HCT116 (cell line): ENCODE data around the gene C10orf62. TPM values are rescaled to one million over a fixed set of nuclear protein-coding genes. Genes with fewer than 3 reads are reported as not detected.
A peak's percentile ranks its signal among the peaks of the same experiment; 100 is the strongest.

ENCODE experiments used
- ATAC-seq: fragments of 200-7000 bp; cut with Tn5 transposase; 2 replicates; pipeline ENCODE4 v1.9.1; 2020; ENCODE audit warnings: mild to moderate bottlenecking, moderate library complexity
- BruUV-seq: library from RNA; stranded (reverse); fragments of 400-500 nt; replicated peaks from 2 replicates; lab custom pipeline; 2021; lab: Mats Ljungman, UMichigan
- CTCF ChIA-PET: fragments of 300-600 bp; sonication (Branson Sonifier 250); formaldehyde crosslinking; loops from one replicate; lab custom pipeline; 2021; ENCODE audit warnings: antibody characterized with exemption; lab: Charles Lee
- POLR2A ChIA-PET: fragments of 300-600, 350-600 bp; sonication (Branson Sonifier 250); formaldehyde crosslinking; loops from one replicate; lab custom pipeline; 2021; ENCODE audit warnings: antibody characterized with exemption; lab: Charles Lee
- RAD21 ChIA-PET, 2 experiments: fragments of 300-600 bp; sonication (Branson Sonifier 250); formaldehyde crosslinking; loops; one replicate each; lab custom pipeline; 2023; ENCODE audit warnings: low total read pairs in 2 of 2; ENCODE audit not compliant: uncharacterized antibody in 2 of 2, unreplicated experiment in 2 of 2, low non-redundant PET in 1 of 2; lab: Charles Lee
- DNase-seq: peaks from one replicate; pipeline ENCODE4 v3.0.0-alpha.2; 2010; ENCODE audit warnings: low read depth, low spot score
- H2AFZ ChIP-seq: fragments of 200-600 bp; shearing (Covaris generic), sonication (generic); 2 replicates; pipeline ENCODE4 v1.6.1; 2017; ENCODE audit warnings: low read depth, mixed run types, mixed read lengths, antibody characterized with exemption, low read length; ENCODE audit not compliant: poor library complexity, severe bottlenecking
- H3K27ac ChIP-seq: 2 replicates; pipeline ENCODE4 v1.5.1; 2012; ENCODE audit warnings: low read depth, low read length
- H3K27me3 ChIP-seq: fragments of 200-600 bp; sonication (generic); 2 replicates; pipeline ENCODE4 v1.6.1; 2016; ENCODE audit warnings: mixed run types, low read length, mixed read lengths; ENCODE audit not compliant: insufficient read depth
- H3K36me3 ChIP-seq, 2 experiments: fragments of 200-500 bp in 1 of 2; fragments of 200-600 bp in 1 of 2; sonication (Bioruptor generic) in 1 of 2; sonication (generic) in 1 of 2; 2 replicates each; pipeline versions ENCODE4 v1.5.1 to v1.6.1; 2014 to 2016; ENCODE audit warnings: low read length in 2 of 2, inconsistent platforms in 1 of 2, mixed read lengths in 1 of 2, mixed run types in 1 of 2; ENCODE audit not compliant: insufficient read depth in 2 of 2, control insufficient read depth in 1 of 2
- H3K4me1 ChIP-seq, 2 experiments: fragments of 200-600 bp in 1 of 2; sonication (generic) in 1 of 2; 2 replicates each; pipeline versions ENCODE4 v1.5.1 to v1.6.1; 2012 to 2017; ENCODE audit warnings: low read length in 2 of 2, inconsistent platforms in 1 of 2, mild to moderate bottlenecking in 1 of 2, mixed read lengths in 1 of 2, mixed run types in 1 of 2, moderate library complexity in 1 of 2; ENCODE audit not compliant: insufficient read depth in 2 of 2, control insufficient read depth in 1 of 2
- H3K4me2 ChIP-seq: fragments of 200-600 bp; sonication (generic); 2 replicates; pipeline ENCODE4 v1.6.1; 2017; ENCODE audit warnings: mixed run types, low read length, mixed read lengths
- H3K4me3 ChIP-seq, 2 experiments: fragments of 200-600 bp in 1 of 2; sonication (generic) in 1 of 2; replicated peaks in 1 of 2; 2 replicates each; pipeline ENCODE4 v1.5.1; 2011 to 2016; ENCODE audit warnings: low read length in 2 of 2, control low read depth in 1 of 2, low read depth in 1 of 2, mild to moderate bottlenecking in 1 of 2, mixed read lengths in 1 of 2, mixed run types in 1 of 2
- H3K79me2 ChIP-seq: fragments of 200-600 bp; sonication (generic); 2 replicates; pipeline ENCODE4 v1.6.1; 2017; ENCODE audit warnings: mild to moderate bottlenecking, mixed run types, low read length, moderate library complexity, mixed read lengths; ENCODE audit not compliant: insufficient read depth
- H3K9ac ChIP-seq: fragments of 200-600 bp; sonication (generic); 2 replicates; pipeline ENCODE4 v1.6.1; 2016; ENCODE audit warnings: low read length, mixed read lengths
- H3K9me2 ChIP-seq: fragments of 200-600 bp; sonication (generic), shearing (Covaris generic); 2 replicates; pipeline ENCODE4 v1.6.1; 2017; ENCODE audit warnings: mixed run types, mild to moderate bottlenecking, moderate library complexity; ENCODE audit not compliant: insufficient read depth
- H3K9me3 ChIP-seq, 2 experiments: fragments of 200-500 bp in 1 of 2; fragments of 200-600 bp in 1 of 2; sonication (Bioruptor generic) in 1 of 2; sonication (generic) in 1 of 2; 2 replicates each; pipeline ENCODE4 v1.6.1; 2014 to 2017; ENCODE audit warnings: low read length in 2 of 2, mixed read lengths in 2 of 2, inconsistent platforms in 1 of 2, low read depth in 1 of 2, mild to moderate bottlenecking in 1 of 2, mixed run types in 1 of 2, moderate library complexity in 1 of 2; ENCODE audit not compliant: control insufficient read depth in 1 of 2, insufficient read depth in 1 of 2
- H4K20me1 ChIP-seq: fragments of 200-600 bp; sonication (generic), shearing (Covaris generic); 2 replicates; pipeline ENCODE4 v1.6.1; 2017; ENCODE audit warnings: mixed run types, mild to moderate bottlenecking, moderate library complexity; ENCODE audit not compliant: insufficient read depth
- CBX3 ChIP-seq: IDR thresholded peaks from 2 replicates; pipeline ENCODE4 v1.6.1; 2012; ENCODE audit warnings: low read depth
- CEBPB ChIP-seq: IDR thresholded peaks from 2 replicates; pipeline ENCODE4 v1.6.1; 2012; ENCODE audit warnings: low read depth
- FOSL1 ChIP-seq: IDR thresholded peaks from 2 replicates; pipeline ENCODE4 v1.6.1; 2012; ENCODE audit warnings: low read depth
- JUND ChIP-seq: IDR thresholded peaks from 2 replicates; pipeline ENCODE4 v1.6.1; 2012
- POLR2A ChIP-seq: IDR thresholded peaks from 2 replicates; pipeline ENCODE4 v1.7.0; 2011; ENCODE audit warnings: borderline replicate concordance; ENCODE audit not compliant: insufficient read depth, insufficient read length; ENCODE audit errors: extremely low read depth
- POLR2AphosphoS5 ChIP-seq: IDR thresholded peaks from 2 replicates; pipeline ENCODE4 v1.6.1; 2011; ENCODE audit warnings: mild to moderate bottlenecking, low read depth, low read length, moderate library complexity
- RAD21 ChIP-seq: IDR thresholded peaks from 2 replicates; pipeline ENCODE4 v1.6.1; 2012; ENCODE audit warnings: low read depth, mild to moderate bottlenecking
- SIN3A ChIP-seq: IDR thresholded peaks from 2 replicates; pipeline ENCODE4 v1.6.1; 2012; ENCODE audit warnings: low read depth
- SP1 ChIP-seq: IDR thresholded peaks from 2 replicates; pipeline ENCODE4 v1.6.1; 2012; ENCODE audit warnings: low read depth
- SRF ChIP-seq: IDR thresholded peaks from 2 replicates; pipeline ENCODE4 v1.6.1; 2012; ENCODE audit warnings: low read depth
- intact Hi-C: fragments of 100-400 bp; cut with micrococcal nuclease; formaldehyde crosslinking; loops from 2 replicates; pipeline ENCODE4 v1.10.0; 2022
- total RNA-seq: library from RNA; stranded (reverse); gene quantifications from one replicate; pipeline ENCODE4 v1.2.1, GENCODE V29; 2021; ENCODE audit not compliant: unreplicated experiment
- TF ChIP-seq, protein P1 (sequence below): IDR thresholded peaks from 2 replicates; pipeline ENCODE4 v1.6.1; 2012
- TF ChIP-seq, protein P2 (sequence below): IDR thresholded peaks from 2 replicates; pipeline ENCODE4 v1.6.1; 2012
- TF ChIP-seq, protein P3 (sequence below), 3 experiments: fragments of 200-600 bp in 1 of 3; sonication (generic) in 1 of 3; IDR thresholded peaks in 2 of 3; conservative IDR thresholded peaks in 1 of 3; 2 replicates each; pipeline ENCODE4 v1.5.1; 2012 to 2017; ENCODE audit warnings: low read depth in 2 of 3, low read length in 2 of 3, antibody characterized with exemption in 1 of 3, borderline replicate concordance in 1 of 3, control low read depth in 1 of 3, mild to moderate bottlenecking in 1 of 3, mixed read lengths in 1 of 3, mixed run types in 1 of 3, moderate library complexity in 1 of 3; ENCODE audit not compliant: insufficient read depth in 1 of 3

Gene C10orf62
- total RNA-seq, 1 experiment from 2014 or later: 0.32 TPM

DNA sequence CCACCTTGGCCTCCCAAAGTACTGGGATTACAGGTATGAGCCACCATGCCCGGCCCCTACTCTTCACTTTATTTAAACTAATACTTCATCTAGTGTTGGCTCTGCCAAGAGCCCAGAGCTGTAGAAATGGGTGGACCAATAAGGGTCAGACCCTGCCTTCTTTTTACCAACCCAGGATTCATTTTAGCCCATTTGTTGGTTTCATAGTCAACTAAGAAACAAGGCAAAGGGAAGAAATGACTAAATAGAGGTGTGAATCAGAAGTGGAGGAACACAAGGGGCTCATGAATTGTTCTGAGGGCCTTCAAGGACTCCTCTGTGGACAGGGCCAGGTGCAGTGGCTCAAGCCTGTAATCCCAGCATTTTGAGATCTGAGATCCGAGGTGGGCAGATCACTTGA, 15.8 kb upstream of the C10orf62 start:
- ATAC-seq: no peak
- no peak overlapping the region for H2AFZ ChIP-seq
- ChIA-PET CTCF (interaction anchor here (1.4 kb wide), 1 partner anchor 25 kb away, joined by 3 read pairs; no protein-coding TSS in a partner anchor), POLR2A (interaction anchor here (1.8 kb wide), 1 partner anchor 114 kb away, joined by 3 read pairs; the partner anchor contains the start of gene AVPI1), RAD21 (interaction anchor here in 1 of 2 experiments (1.2 kb wide), 1 partner anchor 39 kb away, joined by 3 read pairs; no protein-coding TSS in a partner anchor)
- no peak for DNase-seq
- H3K36me3 ChIP-seq: no peaks in the 10 kb centered on the region
- H3K9me3 ChIP-seq: no peaks in the 10 kb centered on the region
- H3K4me1 ChIP-seq: peaks cover 53 to 60% of the 10 kb centered on the region in 2 experiments
- no peaks in the 10 kb centered on the region for H4K20me1 ChIP-seq
- no peaks in the 10 kb centered on the region for H3K79me2 ChIP-seq
- H3K9me2 ChIP-seq: no peaks in the 10 kb centered on the region
- BruUV-seq: no TSS peak
- 0 out of 2 replicates have a peak overlapping the region, but pooled peaks have one; percentile 69 for H3K27ac ChIP-seq
- no peak overlapping the region for H3K4me3 ChIP-seq
- H3K9ac ChIP-seq: no peak overlapping the region
- H3K4me2 ChIP-seq: peak overlapping the region; percentile 76; the same call in 1 of the 2 replicates
- intact Hi-C loops: loop anchor here (2.0 kb wide), 1 partner anchor 31 kb away; no protein-coding TSS in a partner anchor
- TF ChIP-seq, protein P1, sequence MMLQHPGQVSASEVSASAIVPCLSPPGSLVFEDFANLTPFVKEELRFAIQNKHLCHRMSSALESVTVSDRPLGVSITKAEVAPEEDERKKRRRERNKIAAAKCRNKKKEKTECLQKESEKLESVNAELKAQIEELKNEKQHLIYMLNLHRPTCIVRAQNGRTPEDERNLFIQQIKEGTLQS: no peak
- TF ChIP-seq FOSL1: no peak
- TF ChIP-seq RAD21: no peak
- no peak for TF ChIP-seq CBX3
- TF ChIP-seq CEBPB: no peak
- TF ChIP-seq POLR2A: no peak
- H3K27me3 ChIP-seq: no peaks in the 10 kb centered on the region

GRCh38 chr10:97574374-97575126, 15.0 kb upstream of the C10orf62 start:
- Histone ChIP-seq H3K27me3 (no peaks in the 10 kb centered on the region), H3K27ac (peak overlapping the region; percentile 69), H3K9me3 (no peaks in the 10 kb centered on the region), H2AFZ (no peak overlapping the region), H3K9ac (peak overlapping the region; percentile 47), H3K4me1 (peaks cover 53 to 60% of the 10 kb centered on the region in 2 experiments), H4K20me1 (no peaks in the 10 kb centered on the region), H3K9me2 (no peaks in the 10 kb centered on the region), H3K36me3 (no peaks in the 10 kb centered on the region), H3K4me3 (peak overlapping the region in 1 of 2 experiments; percentile 44; a peak in 1 of 4 replicates), H3K4me2 (peak overlapping the region; percentile 76), H3K79me2 (no peaks in the 10 kb centered on the region)
- ATAC-seq: peak; percentile 74
- no TSS peak for BruUV-seq
- peak; percentile 80 for TF ChIP-seq POLR2AphosphoS5
- 0 out of 2 replicates have a peak, but pooled peaks have one; percentile 54 for TF ChIP-seq CBX3
- TF ChIP-seq, protein P2, sequence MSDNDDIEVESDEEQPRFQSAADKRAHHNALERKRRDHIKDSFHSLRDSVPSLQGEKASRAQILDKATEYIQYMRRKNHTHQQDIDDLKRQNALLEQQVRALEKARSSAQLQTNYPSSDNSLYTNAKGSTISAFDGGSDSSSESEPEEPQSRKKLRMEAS: peak; percentile 70
- TF ChIP-seq FOSL1: peak; percentile 91
- peak; percentile 68 for TF ChIP-seq SIN3A
- TF ChIP-seq SRF: no peak; the same call in 1 of the 2 replicates
- TF ChIP-seq JUND: peak; percentile 97
- TF ChIP-seq, protein P3, sequence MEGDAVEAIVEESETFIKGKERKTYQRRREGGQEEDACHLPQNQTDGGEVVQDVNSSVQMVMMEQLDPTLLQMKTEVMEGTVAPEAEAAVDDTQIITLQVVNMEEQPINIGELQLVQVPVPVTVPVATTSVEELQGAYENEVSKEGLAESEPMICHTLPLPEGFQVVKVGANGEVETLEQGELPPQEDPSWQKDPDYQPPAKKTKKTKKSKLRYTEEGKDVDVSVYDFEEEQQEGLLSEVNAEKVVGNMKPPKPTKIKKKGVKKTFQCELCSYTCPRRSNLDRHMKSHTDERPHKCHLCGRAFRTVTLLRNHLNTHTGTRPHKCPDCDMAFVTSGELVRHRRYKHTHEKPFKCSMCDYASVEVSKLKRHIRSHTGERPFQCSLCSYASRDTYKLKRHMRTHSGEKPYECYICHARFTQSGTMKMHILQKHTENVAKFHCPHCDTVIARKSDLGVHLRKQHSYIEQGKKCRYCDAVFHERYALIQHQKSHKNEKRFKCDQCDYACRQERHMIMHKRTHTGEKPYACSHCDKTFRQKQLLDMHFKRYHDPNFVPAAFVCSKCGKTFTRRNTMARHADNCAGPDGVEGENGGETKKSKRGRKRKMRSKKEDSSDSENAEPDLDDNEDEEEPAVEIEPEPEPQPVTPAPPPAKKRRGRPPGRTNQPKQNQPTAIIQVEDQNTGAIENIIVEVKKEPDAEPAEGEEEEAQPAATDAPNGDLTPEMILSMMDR (IDR thresholded peaks at IDR 0.05 in 2 of 3, conservative IDR thresholded peaks at IDR 0.05 in 1 of 3; ENCODE audit: borderline replicate concordance in 1 of 3, insufficient read depth in 1 of 3, low read depth in 2 of 3, low read length in 2 of 3): no peak
- peak; percentile 91 for TF ChIP-seq SP1
- ChIA-PET RAD21 (interaction anchor here (0.7 to 1.2 kb wide), 3 partner anchors 9 to 38 kb away, joined by 3 to 4 read pairs (median 3); no protein-coding TSS in a partner anchor), CTCF (interaction anchor here (0.7 to 1.8 kb wide), 4 partner anchors 21 to 38 kb away, joined by 3 to 7 read pairs (median 3); no protein-coding TSS in a partner anchor), POLR2A (interaction anchor here (1.8 to 2.5 kb wide), 2 partner anchors 10 to 113 kb away, joined by 3 to 11 read pairs; partner anchors contain the start of genes AVPI1 and HOGA1)
- intact Hi-C loops: loop anchor here (2.0 kb wide), 1 partner anchor 32 kb away; no protein-coding TSS in a partner anchor
- peak; percentile 85 for DNase-seq
